ENCODE results near the gene IL4I1. TPM values are rescaled to one million over a fixed set of nuclear protein-coding genes. Genes with fewer than 3 reads are reported as not detected.

The IL4I1 gene
- total RNA-seq, 1 experiment from 2014 or later, result 0.71 TPM

DNA sequence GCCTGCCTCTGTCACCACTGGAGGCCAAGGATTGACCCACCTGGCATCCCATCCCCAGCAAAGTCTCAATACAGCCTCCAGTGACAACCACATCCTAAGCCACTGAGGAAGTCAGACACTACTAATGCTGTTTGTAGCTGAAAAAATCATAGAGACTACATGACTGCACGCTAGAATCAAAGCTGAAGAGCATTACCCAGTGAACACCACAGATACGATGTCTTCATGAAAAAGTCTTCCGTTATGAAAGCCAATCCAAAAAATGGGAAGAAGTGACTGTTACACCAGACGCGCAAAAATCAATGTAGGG is 43.8 kb upstream of the IL4I1 start:
- H4K20me1 ChIP-seq (ENCODE audit: insufficient read depth), result no peaks in the 10 kb centered on the region
- BruUV-seq (replicated peaks), result no TSS peak
- intact Hi-C loops (cut with micrococcal nuclease), result no loop called here
- DNase-seq (ENCODE audit: low read depth, low spot score) (no peak), ATAC-seq (no peak)
- no peak overlapping the region for H2AFZ ChIP-seq (ENCODE audit: low read depth, low read length, poor library complexity, severe bottlenecking)
- H3K4me3 ChIP-seq (replicated peaks in 1 of 2; ENCODE audit: low read depth in 1 of 2, low read length in 2 of 2), result no peak overlapping the region
- H3K9me2 ChIP-seq (ENCODE audit: insufficient read depth), result no peaks in the 10 kb centered on the region
- ChIA-PET RAD21 (ENCODE audit: low non-redundant PET in 1 of 2, low total read pairs in 2 of 2, uncharacterized antibody in 2 of 2, unreplicated experiment in 2 of 2) (no interaction called here), CTCF (no interaction called here), POLR2A (no interaction called here)
- peaks cover 9 to 10% of the 10 kb centered on the region in 2 experiments; a peak in 3 of 4 replicates for H3K4me1 ChIP-seq (ENCODE audit: control insufficient read depth in 1 of 2, insufficient read depth in 2 of 2, low read length in 2 of 2)
- no peaks in the 10 kb centered on the region for H3K36me3 ChIP-seq (ENCODE audit: control insufficient read depth in 1 of 2, insufficient read depth in 2 of 2, low read length in 2 of 2)
- TF ChIP-seq, protein P1, sequence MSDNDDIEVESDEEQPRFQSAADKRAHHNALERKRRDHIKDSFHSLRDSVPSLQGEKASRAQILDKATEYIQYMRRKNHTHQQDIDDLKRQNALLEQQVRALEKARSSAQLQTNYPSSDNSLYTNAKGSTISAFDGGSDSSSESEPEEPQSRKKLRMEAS (IDR thresholded peaks at IDR 0.05), result no peak
- TF ChIP-seq POLR2AphosphoS5 (IDR thresholded peaks at IDR 0.05; ENCODE audit: low read depth, low read length) (no peak), POLR2A (IDR thresholded peaks at IDR 0.05; ENCODE audit: borderline replicate concordance, extremely low read depth, insufficient read depth, insufficient read length) (no peak), SIN3A (IDR thresholded peaks at IDR 0.05; ENCODE audit: low read depth) (no peak), ZNF274 (IDR thresholded peaks at IDR 0.05; ENCODE audit: low read depth, low read length) (no peak), SP1 (IDR thresholded peaks at IDR 0.05; ENCODE audit: low read depth) (no peak), YY1 (IDR thresholded peaks at IDR 0.05; ENCODE audit: extremely low read depth, insufficient replicate concordance, low read depth, low read length) (no peak), ZFX (IDR thresholded peaks at IDR 0.05) (no peak), SRF (IDR thresholded peaks at IDR 0.05; ENCODE audit: low read depth) (no peak), CBX3 (IDR thresholded peaks at IDR 0.05; ENCODE audit: low read depth) (no peak)
- H3K27ac ChIP-seq (ENCODE audit: low read depth, low read length), result no peak overlapping the region
- no peaks in the 10 kb centered on the region for H3K27me3 ChIP-seq (ENCODE audit: insufficient read depth, low read length)
- H3K9ac ChIP-seq (ENCODE audit: low read length), result no peak overlapping the region
- H3K79me2 ChIP-seq (ENCODE audit: insufficient read depth, low read length), result no peaks in the 10 kb centered on the region
- H3K4me2 ChIP-seq (ENCODE audit: low read length), result no peak overlapping the region
- no peaks in the 10 kb centered on the region for H3K9me3 ChIP-seq (ENCODE audit: control insufficient read depth in 1 of 2, insufficient read depth in 1 of 2, low read depth in 1 of 2, low read length in 2 of 2)

DNA sequence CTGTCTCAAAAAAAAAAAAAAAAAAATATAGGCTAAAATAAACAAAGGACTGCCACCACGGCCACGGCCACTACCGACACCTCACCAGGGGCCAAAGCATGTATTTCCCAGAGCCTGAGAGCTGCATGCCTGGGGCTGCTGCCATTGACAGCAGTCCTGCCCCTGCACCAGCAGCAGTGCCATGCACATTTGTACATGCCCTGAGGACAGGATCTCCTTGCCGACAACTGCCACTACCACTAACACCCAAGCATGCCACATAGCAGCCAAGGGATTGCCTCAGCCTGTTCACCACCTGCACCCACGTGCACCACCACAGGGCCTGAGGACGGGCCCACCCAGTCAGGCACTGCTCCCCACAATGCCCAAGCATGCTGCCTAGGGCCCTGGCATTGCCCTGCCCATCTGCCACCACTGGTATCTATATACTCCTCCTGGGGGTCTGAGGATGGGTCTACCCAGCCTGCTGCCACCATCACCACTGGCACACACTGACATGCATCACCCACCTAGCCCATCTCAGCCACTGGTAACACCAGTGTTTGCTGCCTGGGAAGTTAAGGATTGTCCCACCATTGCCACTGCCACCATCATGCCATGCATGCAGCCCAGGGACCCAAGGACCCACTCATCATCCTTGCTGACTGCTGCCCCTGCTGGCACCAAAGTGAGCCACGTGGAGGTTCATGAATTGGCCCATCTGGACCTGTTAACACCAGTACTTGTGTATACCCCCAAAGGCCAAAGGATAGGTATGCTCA is 43.2 kb upstream of the IL4I1 start:
- intact Hi-C loops (cut with micrococcal nuclease), result no loop called here
- no TSS peak for BruUV-seq (replicated peaks)
- no peak overlapping the region for H3K9ac ChIP-seq (ENCODE audit: low read length)
- H3K4me3 ChIP-seq (replicated peaks in 1 of 2; ENCODE audit: low read depth in 1 of 2, low read length in 2 of 2), result no peak overlapping the region
- CTCF ChIA-PET, result no interaction called here
- H3K36me3 ChIP-seq (ENCODE audit: control insufficient read depth in 1 of 2, insufficient read depth in 2 of 2, low read length in 2 of 2), result no peaks in the 10 kb centered on the region
- ATAC-seq (peak; percentile 49; the same call in 1 of the 2 replicates), DNase-seq (ENCODE audit: low read depth, low spot score) (no peak)
- H3K79me2 ChIP-seq (ENCODE audit: insufficient read depth, low read length), result no peaks in the 10 kb centered on the region
- no peak overlapping the region for H2AFZ ChIP-seq (ENCODE audit: low read depth, low read length, poor library complexity, severe bottlenecking)
- peaks cover 9 to 10% of the 10 kb centered on the region in 2 experiments; a peak in 3 of 4 replicates for H3K4me1 ChIP-seq (ENCODE audit: control insufficient read depth in 1 of 2, insufficient read depth in 2 of 2, low read length in 2 of 2)
- H3K4me2 ChIP-seq (ENCODE audit: low read length), result no peak overlapping the region
- no peaks in the 10 kb centered on the region for H3K27me3 ChIP-seq (ENCODE audit: insufficient read depth, low read length)
- H3K9me2 ChIP-seq (ENCODE audit: insufficient read depth), result no peaks in the 10 kb centered on the region
- TF ChIP-seq, protein P1 (IDR thresholded peaks at IDR 0.05), result peak; percentile 18; the same call in 1 of the 2 replicates
- TF ChIP-seq ELF1 (IDR thresholded peaks at IDR 0.05; ENCODE audit: borderline replicate concordance, low read depth) (no peak), SRF (IDR thresholded peaks at IDR 0.05; ENCODE audit: low read depth) (no peak)
- TF ChIP-seq, protein P2, sequence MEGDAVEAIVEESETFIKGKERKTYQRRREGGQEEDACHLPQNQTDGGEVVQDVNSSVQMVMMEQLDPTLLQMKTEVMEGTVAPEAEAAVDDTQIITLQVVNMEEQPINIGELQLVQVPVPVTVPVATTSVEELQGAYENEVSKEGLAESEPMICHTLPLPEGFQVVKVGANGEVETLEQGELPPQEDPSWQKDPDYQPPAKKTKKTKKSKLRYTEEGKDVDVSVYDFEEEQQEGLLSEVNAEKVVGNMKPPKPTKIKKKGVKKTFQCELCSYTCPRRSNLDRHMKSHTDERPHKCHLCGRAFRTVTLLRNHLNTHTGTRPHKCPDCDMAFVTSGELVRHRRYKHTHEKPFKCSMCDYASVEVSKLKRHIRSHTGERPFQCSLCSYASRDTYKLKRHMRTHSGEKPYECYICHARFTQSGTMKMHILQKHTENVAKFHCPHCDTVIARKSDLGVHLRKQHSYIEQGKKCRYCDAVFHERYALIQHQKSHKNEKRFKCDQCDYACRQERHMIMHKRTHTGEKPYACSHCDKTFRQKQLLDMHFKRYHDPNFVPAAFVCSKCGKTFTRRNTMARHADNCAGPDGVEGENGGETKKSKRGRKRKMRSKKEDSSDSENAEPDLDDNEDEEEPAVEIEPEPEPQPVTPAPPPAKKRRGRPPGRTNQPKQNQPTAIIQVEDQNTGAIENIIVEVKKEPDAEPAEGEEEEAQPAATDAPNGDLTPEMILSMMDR (IDR thresholded peaks at IDR 0.05 in 2 of 3, conservative IDR thresholded peaks at IDR 0.05 in 1 of 3; ENCODE audit: borderline replicate concordance in 1 of 3, insufficient read depth in 1 of 3, low read depth in 2 of 3, low read length in 2 of 3), result peak in 2 of 3 experiments; percentile 42 to 51; a peak in 4 of 6 replicates
- POLR2A ChIA-PET, result no interaction called here
- H3K9me3 ChIP-seq (ENCODE audit: control insufficient read depth in 1 of 2, insufficient read depth in 1 of 2, low read depth in 1 of 2, low read length in 2 of 2), result no peaks in the 10 kb centered on the region
- RAD21 ChIA-PET (ENCODE audit: low non-redundant PET in 1 of 2, low total read pairs in 2 of 2, uncharacterized antibody in 2 of 2, unreplicated experiment in 2 of 2), result no interaction called here
- H4K20me1 ChIP-seq (ENCODE audit: insufficient read depth), result no peaks in the 10 kb centered on the region
- no peak overlapping the region for H3K27ac ChIP-seq (ENCODE audit: low read depth, low read length)
